Measurements from ENCODE around the gene SYT6. TPM values are rescaled to one million over a fixed set of nuclear protein-coding genes. Genes with fewer than 3 reads are reported as not detected.

SYT6 gene
- total and polyA plus RNA-seq, 3 donors from 2014 or later, result 0.43 to 0.78 (median 0.71) TPM

- H3K4me1 ChIP-seq, result peaks cover 3% of the 10 kb centered on the region
- TF ChIP-seq POLR2A (IDR thresholded peaks at IDR 0.05), result no peak
- TF ChIP-seq, protein P1, sequence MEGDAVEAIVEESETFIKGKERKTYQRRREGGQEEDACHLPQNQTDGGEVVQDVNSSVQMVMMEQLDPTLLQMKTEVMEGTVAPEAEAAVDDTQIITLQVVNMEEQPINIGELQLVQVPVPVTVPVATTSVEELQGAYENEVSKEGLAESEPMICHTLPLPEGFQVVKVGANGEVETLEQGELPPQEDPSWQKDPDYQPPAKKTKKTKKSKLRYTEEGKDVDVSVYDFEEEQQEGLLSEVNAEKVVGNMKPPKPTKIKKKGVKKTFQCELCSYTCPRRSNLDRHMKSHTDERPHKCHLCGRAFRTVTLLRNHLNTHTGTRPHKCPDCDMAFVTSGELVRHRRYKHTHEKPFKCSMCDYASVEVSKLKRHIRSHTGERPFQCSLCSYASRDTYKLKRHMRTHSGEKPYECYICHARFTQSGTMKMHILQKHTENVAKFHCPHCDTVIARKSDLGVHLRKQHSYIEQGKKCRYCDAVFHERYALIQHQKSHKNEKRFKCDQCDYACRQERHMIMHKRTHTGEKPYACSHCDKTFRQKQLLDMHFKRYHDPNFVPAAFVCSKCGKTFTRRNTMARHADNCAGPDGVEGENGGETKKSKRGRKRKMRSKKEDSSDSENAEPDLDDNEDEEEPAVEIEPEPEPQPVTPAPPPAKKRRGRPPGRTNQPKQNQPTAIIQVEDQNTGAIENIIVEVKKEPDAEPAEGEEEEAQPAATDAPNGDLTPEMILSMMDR (IDR thresholded peaks at IDR 0.05), result no peak
- 81 to 100% methylated on average over 1 of the region's 1 CpG for WGBS, 2 donors
- H3K27me3 ChIP-seq, result no peaks in the 10 kb centered on the region
- no peak for DNase-seq
- H3K9me3 ChIP-seq, result no peaks in the 10 kb centered on the region
- H3K27ac ChIP-seq, result no peak overlapping the region
- no peak overlapping the region for H3K4me3 ChIP-seq
- intact Hi-C loops (cut with DNase I; ENCODE audit: low total_unique reads), result no loop called here
- no peaks in the 10 kb centered on the region for H3K36me3 ChIP-seq (ENCODE audit: low read depth, missing control alignments)
Measured at GRCh38 chr1:114048232-114048631, 105.4 kb downstream of the SYT6 start.

DNA sequence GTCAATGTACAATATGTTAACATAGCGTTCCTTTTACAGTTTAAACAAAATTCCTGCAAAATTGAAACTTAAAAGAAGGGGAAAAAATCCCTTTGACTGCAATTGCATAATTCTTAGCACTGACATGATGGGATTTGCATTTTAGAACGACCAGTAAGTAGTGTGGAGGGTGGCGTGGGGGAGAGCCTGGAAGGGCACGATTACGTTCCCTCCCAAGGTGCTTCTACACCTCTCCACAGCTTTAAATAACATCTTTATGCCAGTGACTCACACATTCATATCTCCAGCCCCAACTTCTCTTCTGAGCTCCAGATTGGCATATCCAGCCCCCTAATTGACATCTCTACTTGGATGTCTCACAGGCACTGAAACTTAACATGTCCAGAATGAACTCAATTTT is 110.1 kb downstream of the SYT6 start:
- Histone ChIP-seq H3K36me3 (ENCODE audit: low read depth, missing control alignments) (no peaks in the 10 kb centered on the region), H3K4me3 (no peak overlapping the region), H3K27ac (no peak overlapping the region), H3K27me3 (no peaks in the 10 kb centered on the region), H3K4me1 (peaks cover 5% of the 10 kb centered on the region), H3K9me3 (no peaks in the 10 kb centered on the region)
- intact Hi-C loops (cut with DNase I; ENCODE audit: low total_unique reads), result no loop called here
- 39 to 45% methylated on average over 5 of the region's 5 CpGs for WGBS, 2 donors
- TF ChIP-seq, protein P1 (IDR thresholded peaks at IDR 0.05), result no peak
- no peak for TF ChIP-seq POLR2A (IDR thresholded peaks at IDR 0.05)
- DNase-seq, result no peak

GRCh38 chr1:114043054-114043453 is 110.6 kb downstream of the SYT6 start:
- WGBS, 2 donors, result 28 to 30% methylated on average over 4 of the region's 4 CpGs
- no peaks in the 10 kb centered on the region for H3K27me3 ChIP-seq
- TF ChIP-seq, protein P1 (IDR thresholded peaks at IDR 0.05), result no peak
- no peak for TF ChIP-seq POLR2A (IDR thresholded peaks at IDR 0.05)
- peaks cover 5% of the 10 kb centered on the region for H3K4me1 ChIP-seq
- no peak overlapping the region for H3K27ac ChIP-seq
- intact Hi-C loops (cut with DNase I; ENCODE audit: low total_unique reads), result no loop called here
- DNase-seq, result no peak
- no peaks in the 10 kb centered on the region for H3K36me3 ChIP-seq (ENCODE audit: low read depth, missing control alignments)
- H3K9me3 ChIP-seq, result no peaks in the 10 kb centered on the region
- no peak overlapping the region for H3K4me3 ChIP-seq

- H3K4me3 ChIP-seq, result no peak overlapping the region
- no peaks in the 10 kb centered on the region for H3K27me3 ChIP-seq
- intact Hi-C loops (cut with DNase I; ENCODE audit: low total_unique reads), result no loop called here
- no peaks in the 10 kb centered on the region for H3K9me3 ChIP-seq
- TF ChIP-seq, protein P1 (IDR thresholded peaks at IDR 0.05), result no peak
- no peak for TF ChIP-seq POLR2A (IDR thresholded peaks at IDR 0.05)
- no peak overlapping the region for H3K27ac ChIP-seq
- H3K36me3 ChIP-seq (ENCODE audit: low read depth, missing control alignments), result no peaks in the 10 kb centered on the region
- WGBS, 2 donors, result 64 to 78% methylated on average over 4 of the region's 4 CpGs
- peaks cover 5% of the 10 kb centered on the region for H3K4me1 ChIP-seq
- DNase-seq, result no peak
Measured at GRCh38 chr1:114040273-114041015, 113.2 kb downstream of the SYT6 start.

Other genes starting within 250 kb of the SYT6 start
- 10 to 100 TPM; 23.4 to 49.6 TPM for gene AP4B1, start 249.1 kb downstream of the SYT6 start, total RNA-seq
- 28.2 TPM for gene AP4B1, start 249.1 kb downstream of the SYT6 start, polyA plus RNA-seq (ENCODE audit: insufficient read depth, low read depth, low replicate concordance)
- 1 to 10 TPM; 7.7 to 8.3 TPM for gene DCLRE1B, start 248.5 kb downstream of the SYT6 start, total RNA-seq
- 6.7 TPM for gene DCLRE1B, start 248.5 kb downstream of the SYT6 start, polyA plus RNA-seq (ENCODE audit: insufficient read depth, low read depth, low replicate concordance)
- 100 to 1,000 TPM; 102 to 128 TPM for gene HIPK1, start 224.5 kb downstream of the SYT6 start, total RNA-seq
- 116 TPM for gene HIPK1, start 224.5 kb downstream of the SYT6 start, polyA plus RNA-seq (ENCODE audit: insufficient read depth, low read depth, low replicate concordance)
- 1 to 10 TPM; 4.6 to 8.5 TPM for gene OLFML3, start 174.4 kb downstream of the SYT6 start, total RNA-seq
- 51.7 TPM for gene OLFML3, start 174.4 kb downstream of the SYT6 start, polyA plus RNA-seq (ENCODE audit: insufficient read depth, low read depth, low replicate concordance)

Measured in testis (tissue), 3 donors.